Cardiac muscle cell (in vitro differentiated cells and primary cell): ENCODE measurements around the gene PRKCH. TPM values are rescaled to one million over a fixed set of nuclear protein-coding genes. Genes with fewer than 3 reads are reported as not detected.

Experiments used
- DNase-seq, 2 donors: peaks; one replicate each; pipeline versions ENCODE4 v3.0.0 to v3.0.0-alpha.2; 2010 to 2017; ENCODE audit warnings: low read depth in 1 of 2, low spot score in 1 of 2
- H3K27ac ChIP-seq: fragments of 200-600 bp; sonication (generic); 2 replicates; pipeline ENCODE4 v1.5.1; 2016
- H3K27me3 ChIP-seq: fragments of 200-600 bp; sonication (generic); 2 replicates; pipeline ENCODE4 v1.6.0; 2016; ENCODE audit warnings: control low read depth
- H3K36me3 ChIP-seq: fragments of 200-600 bp; sonication (generic); 2 replicates; pipeline ENCODE4 v1.5.1; 2016; ENCODE audit warnings: control low read depth
- H3K4me1 ChIP-seq: fragments of 200-600 bp; sonication (generic); 2 replicates; pipeline ENCODE4 v1.8.1; 2017; ENCODE audit warnings: low read depth, mild to moderate bottlenecking, mixed run types
- H3K4me3 ChIP-seq: fragments of 200-600 bp; sonication (generic); 2 replicates; pipeline ENCODE4 v1.5.1; 2016; ENCODE audit warnings: mild to moderate bottlenecking
- H3K9me3 ChIP-seq: fragments of 200-600 bp; sonication (generic); 2 replicates; pipeline ENCODE4 v1.5.1; 2017; ENCODE audit warnings: low read depth, mild to moderate bottlenecking, control low read depth
- CTCF ChIP-seq: IDR thresholded peaks from 2 replicates; pipeline ENCODE4 v1.5.1; 2012; ENCODE audit warnings: low read depth, mild to moderate bottlenecking, low read length
- polyA plus RNA-seq: library from polyadenylated mRNA; unstranded; fragments of >200 nt; fragmentation: Nextera tagmentation; extraction: Ambion mirVana; gene quantifications from 2 replicates; pipeline ENCODE4 v1.2.1, GENCODE V29; 2016
- total RNA-seq: library from RNA; depleted of rRNA; stranded (reverse); fragments of >200 nt; gene quantifications from 2 replicates; pipeline ENCODE4 v1.2.3, GENCODE V29; 2016

The PRKCH gene
- total and polyA plus RNA-seq, 2 experiments from 2014 or later = 51.0 to 128 TPM

DNA sequence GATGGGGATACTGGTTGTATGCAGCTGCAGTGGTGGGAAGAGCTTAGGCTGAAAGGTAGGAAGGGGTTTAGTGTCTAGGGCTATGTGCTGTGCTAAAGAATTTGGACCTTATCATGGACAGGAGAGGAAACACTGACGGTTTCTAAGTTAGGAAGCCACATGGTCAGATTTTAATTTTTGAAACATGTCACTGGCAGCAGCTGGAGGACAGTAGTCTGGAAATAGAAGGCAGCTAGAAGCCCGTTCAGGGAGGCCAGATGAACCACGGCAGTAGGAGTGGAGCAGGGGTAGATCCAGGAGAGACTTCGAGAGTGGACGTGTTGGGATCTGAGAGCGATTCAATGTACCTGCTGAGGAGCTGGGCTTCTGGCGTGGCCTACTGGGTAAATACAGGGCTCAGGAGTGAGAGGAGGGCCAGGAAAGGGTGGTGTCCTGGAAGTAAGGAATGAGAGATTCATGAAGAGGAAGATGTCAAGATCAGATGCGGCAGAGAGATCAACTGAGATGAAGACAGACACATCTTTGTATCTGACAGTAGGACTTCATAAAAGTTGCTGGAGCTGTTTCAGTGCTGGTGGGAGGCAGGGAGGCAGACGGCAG, 64.9 kb downstream of the PRKCH start:
- peak overlapping the region; percentile 80 for H3K27ac ChIP-seq
- no peaks in the 10 kb centered on the region for H3K27me3 ChIP-seq
- DNase-seq = no peak
- TF ChIP-seq CTCF = no peak
- H3K4me3 ChIP-seq = no peak overlapping the region
- peaks cover 64% of the 10 kb centered on the region for H3K4me1 ChIP-seq
- H3K9me3 ChIP-seq = no peaks in the 10 kb centered on the region
- no peaks in the 10 kb centered on the region for H3K36me3 ChIP-seq

- no peak for TF ChIP-seq CTCF
- Histone ChIP-seq H3K36me3 (no peaks in the 10 kb centered on the region), H3K27me3 (no peaks in the 10 kb centered on the region), H3K27ac (peak overlapping the region; percentile 80), H3K9me3 (no peaks in the 10 kb centered on the region), H3K4me3 (no peak overlapping the region), H3K4me1 (peaks cover 56% of the 10 kb centered on the region)
- peak in 1 of 2 donors; percentile 32 for DNase-seq
These were observed 65.7 kb downstream of the PRKCH start for GRCh38 chr14:61387076-61387475.

- Histone ChIP-seq H3K27ac (peak overlapping the region; percentile 80), H3K4me1 (peaks cover 44% of the 10 kb centered on the region), H3K4me3 (no peak overlapping the region), H3K27me3 (no peaks in the 10 kb centered on the region), H3K36me3 (no peaks in the 10 kb centered on the region), H3K9me3 (no peaks in the 10 kb centered on the region)
- TF ChIP-seq CTCF = no peak
- peak in 1 of 2 donors; percentile 4 for DNase-seq
These were observed 67.0 kb downstream of the PRKCH start for GRCh38 chr14:61388173-61388975.

- H3K27me3 ChIP-seq = no peaks in the 10 kb centered on the region
- no peak for TF ChIP-seq CTCF
- no peaks in the 10 kb centered on the region for H3K36me3 ChIP-seq
- peaks cover 42% of the 10 kb centered on the region for H3K4me1 ChIP-seq
- no peak overlapping the region for H3K4me3 ChIP-seq
- no peaks in the 10 kb centered on the region for H3K9me3 ChIP-seq
- no peak for DNase-seq
- H3K27ac ChIP-seq = peak overlapping the region; percentile 80
These were observed 67.7 kb downstream of the PRKCH start for GRCh38 chr14:61388976-61389576.

- TF ChIP-seq CTCF = no peak
- Histone ChIP-seq H3K4me3 (no peak overlapping the region), H3K36me3 (no peaks in the 10 kb centered on the region), H3K4me1 (peaks cover 26% of the 10 kb centered on the region), H3K27ac (no peak overlapping the region), H3K27me3 (no peaks in the 10 kb centered on the region), H3K9me3 (no peaks in the 10 kb centered on the region)
- no peak for DNase-seq
These were observed 69.7 kb downstream of the PRKCH start for GRCh38 chr14:61391119-61391518.
